ENCODE data around the gene GBX1. TPM values are rescaled to one million over a fixed set of nuclear protein-coding genes. Genes with fewer than 3 reads are reported as not detected.
A peak's percentile ranks its signal among the peaks of the same experiment; 100 is the strongest.

The GBX1 gene
- total and polyA plus RNA-seq, 2 of the 4 experiments (the other 2 are of a cell fraction): not detected

DNA sequence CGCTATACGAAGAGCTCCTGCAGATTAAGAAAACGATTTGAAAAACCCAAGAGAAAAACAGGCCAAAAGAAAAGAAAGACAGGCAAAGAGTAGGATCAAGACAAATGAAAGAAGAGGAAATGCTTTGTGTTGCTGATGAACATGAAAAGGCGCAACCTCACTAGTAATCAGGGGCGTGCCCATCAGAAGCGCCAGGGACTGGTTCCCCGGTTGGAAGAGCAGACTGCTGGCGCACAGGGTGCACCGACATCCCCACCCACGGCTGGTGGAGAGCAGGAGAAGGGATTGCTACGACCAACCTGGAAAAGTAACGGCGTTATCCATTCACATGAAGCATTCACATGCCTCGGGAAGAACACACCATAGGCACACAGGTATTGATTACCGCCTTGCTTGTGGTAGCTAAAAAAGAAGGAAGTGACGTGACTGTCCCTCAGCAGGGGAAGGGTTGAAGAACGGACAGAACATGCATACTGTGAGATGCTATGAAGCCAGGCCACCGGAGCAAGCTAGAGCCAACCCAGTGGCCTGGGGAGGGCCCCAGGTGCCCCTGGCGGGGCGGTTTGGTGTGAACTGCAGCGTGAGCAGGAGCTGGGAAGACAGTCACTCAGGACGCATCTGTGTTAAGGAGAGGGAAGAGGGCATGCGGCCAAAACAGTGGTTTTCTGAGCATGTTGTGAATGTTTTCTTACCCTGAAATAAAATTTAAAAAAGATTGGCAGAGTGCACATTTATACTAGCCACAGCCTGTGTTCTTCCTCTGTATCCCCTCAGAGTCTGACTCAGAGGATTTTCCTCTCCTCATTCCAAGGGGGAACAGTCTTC lies 62.9 kb downstream of the GBX1 start:
- no peak overlapping the region for H3K23ac ChIP-seq (ENCODE audit: low read depth, low read length)
- H3K9me3 ChIP-seq (ENCODE audit: control insufficient read depth, insufficient read depth, low read length): no peaks in the 10 kb centered on the region
- H2BK5ac ChIP-seq (ENCODE audit: low read depth, low read length, poor library complexity, severe bottlenecking): no peak overlapping the region
- peaks cover 38 to 94% of the 10 kb centered on the region in 2 experiments for H3K79me1 ChIP-seq (ENCODE audit: low read depth in 1 of 2, low read length in 2 of 2)
- H4K20me1 ChIP-seq (ENCODE audit: insufficient read depth, low read length): peaks cover 87% of the 10 kb centered on the region
- no peak overlapping the region for H2AFZ ChIP-seq (replicated peaks; ENCODE audit: low read length, poor library complexity)
- intact Hi-C loops (cut with micrococcal nuclease) (no loop called here), dilution Hi-C loops (cut with HindIII; ENCODE audit: low sequenced_read_pairs, unreplicated experiment) (no loop called here), in situ Hi-C loops (cut with MboI; ENCODE audit: low sequenced_read_pairs) (loop anchor here (10.0 to 25.0 kb wide), 2 partner anchors 200 to 317 kb away; no protein-coding TSS in a partner anchor)
- WGBS, 2 experiments (ENCODE audit: extremely low coverage in 2 of 2, insufficient read length in 1 of 2): 86% methylated on average over 7 of the region's 23 CpGs; no CpG with 5 or more reads in 1 of the 2 experiments
- no peak overlapping the region for H4K5ac ChIP-seq (ENCODE audit: low read depth, low read length)
- H2BK120ac ChIP-seq (ENCODE audit: low read depth, low read length): no peak overlapping the region
- H3K9ac ChIP-seq (ENCODE audit: low read depth, low read length): no peak overlapping the region
- no peak overlapping the region for H4K8ac ChIP-seq (ENCODE audit: low read depth in 2 of 2, low read length in 2 of 2)
- ChIA-PET POLR2A (ENCODE audit: unreplicated experiment) (no interaction called here), CTCF (no interaction called here)
- H3K9me1 ChIP-seq (ENCODE audit: insufficient read depth, low read length): peaks cover 12% of the 10 kb centered on the region
- no peak overlapping the region for H3K4me3 ChIP-seq (ENCODE audit: insufficient read depth, low read depth, low read length)
- H2AK9ac ChIP-seq (replicated peaks; ENCODE audit: low read depth, low read length, poor library complexity): no peak overlapping the region
- no peak overlapping the region for H3K4me2 ChIP-seq (ENCODE audit: low read depth, low read length)
- TF ChIP-seq MAFK (IDR thresholded peaks at IDR 0.05; ENCODE audit: low read depth, low read length): no peak
- H3K4ac ChIP-seq (ENCODE audit: low read depth, low read length): 0 out of 2 replicates have a peak overlapping the region, but pooled peaks have one; percentile 19
- DNase-seq (peak; percentile 89), ATAC-seq (ENCODE audit: low read depth) (peak; percentile 82)
- H2BK15ac ChIP-seq (ENCODE audit: low read depth, low read length): no peak overlapping the region
- no peak overlapping the region for H2AK5ac ChIP-seq (ENCODE audit: low read depth, low read length)
- H3K27ac ChIP-seq (ENCODE audit: insufficient read depth, low read length): no peak overlapping the region
- H2BK20ac ChIP-seq (ENCODE audit: low read depth, low read length): no peak overlapping the region
- no peaks in the 10 kb centered on the region for H3K27me3 ChIP-seq (ENCODE audit: control insufficient read depth, insufficient read depth, low read length)
- H3K18ac ChIP-seq (ENCODE audit: low read depth, low read length): no peak overlapping the region
- H3K56ac ChIP-seq (ENCODE audit: extremely low read depth, insufficient read depth, low read length): no peak overlapping the region
- no peak overlapping the region for H4K91ac ChIP-seq (ENCODE audit: insufficient read depth, low read depth, low read length)
- TSS peak; percentile 14 for BruUV-seq (replicated peaks)
- no peak overlapping the region for H3K14ac ChIP-seq (replicated peaks; ENCODE audit: low read depth, low read length)
- peaks cover 6% of the 10 kb centered on the region for H3K36me3 ChIP-seq (ENCODE audit: control insufficient read depth, insufficient read depth, low read length)
- peaks cover 11% of the 10 kb centered on the region for H3K4me1 ChIP-seq (ENCODE audit: control insufficient read depth, insufficient read depth, low read length)
